GM23338 (cell line): ENCODE data around the gene COL9A1. TPM values are rescaled to one million over a fixed set of nuclear protein-coding genes. Genes with fewer than 3 reads are reported as not detected.

Experiments used
- ATAC-seq: fragments of 200-7000 bp; cut with Tn5 transposase; 3 replicates; pipeline ENCODE4 v1.9.1; 2020
- DNase-seq: peaks from one replicate; pipeline ENCODE4 v3.0.0-alpha.2; 2015; ENCODE audit warnings: low spot score
- H2AFZ ChIP-seq: fragments of 200-600 bp; sonication (generic); 2 replicates; pipeline ENCODE4 v1.8.0; 2016; ENCODE audit warnings: antibody characterized with exemption, mild to moderate bottlenecking, moderate library complexity
- H3F3A ChIP-seq: fragments of 200-600 bp; sonication (generic); replicated peaks from 2 replicates; pipeline ENCODE4 v1.8.0; 2017; ENCODE audit warnings: antibody characterized with exemption, mixed run types, low read depth
- H3K27ac ChIP-seq: fragments of 200-600 bp; sonication (generic); 2 replicates; pipeline ENCODE4 v1.6.1; 2016; ENCODE audit warnings: low read depth
- H3K27me3 ChIP-seq: fragments of 200-600 bp; sonication (generic); 2 replicates; pipeline ENCODE4 v1.8.0; 2016; ENCODE audit warnings: mild to moderate bottlenecking, mixed run types, moderate library complexity; ENCODE audit not compliant: insufficient read depth
- H3K36me3 ChIP-seq: fragments of 200-600 bp; sonication (generic); 2 replicates; pipeline ENCODE4 v1.8.0; 2016; ENCODE audit warnings: mild to moderate bottlenecking; ENCODE audit not compliant: insufficient read depth
- H3K4me1 ChIP-seq: fragments of 200-600 bp; sonication (generic); 2 replicates; pipeline ENCODE4 v1.8.0; 2016; ENCODE audit warnings: mild to moderate bottlenecking, moderate library complexity; ENCODE audit not compliant: insufficient read depth
- H3K4me2 ChIP-seq: fragments of 200-600 bp; sonication (generic); 2 replicates; pipeline ENCODE4 v1.7.1; 2017; ENCODE audit warnings: mixed run types
- H3K4me3 ChIP-seq: fragments of 200-600 bp; sonication (generic); 2 replicates; pipeline ENCODE4 v1.6.1; 2016; ENCODE audit warnings: mixed run types
- H3K79me2 ChIP-seq: fragments of 200-600 bp; sonication (generic); replicated peaks from 2 replicates; pipeline ENCODE4 v1.8.0; 2017; ENCODE audit warnings: mild to moderate bottlenecking; ENCODE audit not compliant: insufficient read depth
- H3K9me2 ChIP-seq: fragments of 200-600 bp; sonication (generic); 2 replicates; pipeline ENCODE4 v1.8.0; 2017; ENCODE audit not compliant: insufficient read depth
- H4K20me1 ChIP-seq: fragments of 200-600 bp; sonication (generic); replicated peaks from 2 replicates; pipeline ENCODE4 v1.8.0; 2017; ENCODE audit warnings: mild to moderate bottlenecking; ENCODE audit not compliant: insufficient read depth
- H3K27ac Mint-ChIP-seq: 2 replicates; pipeline ENCODE4 v1.8.0; 2020; ENCODE audit warnings: inconsistent platforms, mild to moderate bottlenecking, moderate library complexity, mixed read lengths
- H3K27me3 Mint-ChIP-seq: 3 replicates; pipeline ENCODE4 v1.8.0; 2022; ENCODE audit warnings: low read depth, mild to moderate bottlenecking, moderate library complexity, mixed read lengths, inconsistent platforms; ENCODE audit not compliant: insufficient read depth, poor library complexity
- H3K36me3 Mint-ChIP-seq: 3 replicates; pipeline ENCODE4 v1.8.0; 2021; ENCODE audit warnings: low read depth, mild to moderate bottlenecking, inconsistent platforms, moderate library complexity, mixed read lengths
- H3K4me1 Mint-ChIP-seq: 3 replicates; pipeline ENCODE4 v1.8.0; 2020; ENCODE audit warnings: mild to moderate bottlenecking, inconsistent platforms, mixed read lengths
- H3K4me3 Mint-ChIP-seq: 3 replicates; pipeline ENCODE4 v1.8.0; 2021; ENCODE audit warnings: moderate library complexity, mild to moderate bottlenecking, inconsistent platforms, mixed read lengths
- H3K9me3 Mint-ChIP-seq: 3 replicates; pipeline ENCODE4 v1.8.0; 2020; ENCODE audit warnings: moderate library complexity, mild to moderate bottlenecking, inconsistent platforms, mixed read lengths
- CREB1 ChIP-seq: fragments of 250-450 bp; sonication (Bioruptor Pico); IDR thresholded peaks from 2 replicates; pipeline ENCODE4 v1.5.0; 2020; ENCODE audit warnings: low read depth, mild to moderate bottlenecking, moderate library complexity
- CTCF ChIP-seq, 2 experiments: fragments of 200-600 bp in 1 of 2; sonication (generic) in 1 of 2; conservative IDR thresholded peaks; 2 replicates each; pipeline versions ENCODE4 v1.5.1 to v1.6.1; 2016 to 2017; ENCODE audit warnings: antibody characterized with exemption in 2 of 2, low read depth in 2 of 2, mild to moderate bottlenecking in 2 of 2, moderate library complexity in 1 of 2
- EZH2 ChIP-seq: fragments of 200-600 bp; sonication (generic); IDR thresholded peaks from one replicate; pipeline ENCODE4 v1.8.0; 2017; ENCODE audit warnings: antibody characterized with exemption, mild to moderate bottlenecking, low read depth; ENCODE audit not compliant: unreplicated experiment
- EZH2phosphoT487 ChIP-seq: fragments of 200-600 bp; sonication (generic); IDR thresholded peaks from one replicate; pipeline ENCODE4 v1.8.1; 2018; ENCODE audit warnings: antibody characterized with exemption; ENCODE audit not compliant: unreplicated experiment
- JUNB ChIP-seq: IDR thresholded peaks from one replicate; pipeline ENCODE4 v1.6.1; 2016; ENCODE audit warnings: antibody characterized with exemption; ENCODE audit not compliant: unreplicated experiment
- NANOG ChIP-seq: IDR thresholded peaks from 2 replicates; pipeline ENCODE4 v1.6.1; 2016; ENCODE audit warnings: antibody characterized with exemption, borderline replicate concordance
- POLR2AphosphoS5 ChIP-seq: IDR thresholded peaks from 2 replicates; pipeline ENCODE4 v1.6.1; 2016; ENCODE audit warnings: antibody characterized with exemption, low read depth
- STAT1 ChIP-seq: IDR thresholded peaks from one replicate; pipeline ENCODE4 v1.6.1; 2016; ENCODE audit warnings: antibody characterized with exemption; ENCODE audit not compliant: unreplicated experiment
- ZNF114 ChIP-seq: fragments of 250-450 bp; sonication (Bioruptor Pico); IDR thresholded peaks from 2 replicates; pipeline ENCODE4 v1.5.0; 2020; ENCODE audit warnings: mild to moderate bottlenecking, moderate library complexity
- ZNF331 ChIP-seq: fragments of 250-450 bp; sonication (Bioruptor Pico); IDR thresholded peaks from 2 replicates; pipeline ENCODE4 v1.5.0; 2020; ENCODE audit warnings: low read depth, mild to moderate bottlenecking, moderate library complexity
- polyA plus RNA-seq: library from polyadenylated mRNA; unstranded; fragments of >200 nt; fragmentation: Nextera tagmentation; extraction: Ambion mirVana; gene quantifications from 2 replicates; pipeline ENCODE4 v1.2.1, GENCODE V29; 2016
- total RNA-seq: library from RNA; depleted of rRNA; stranded (reverse); fragments of >200 nt; shearing (Covaris generic); gene quantifications from 2 replicates; pipeline ENCODE4 v1.2.3, GENCODE V29; 2014
- TF ChIP-seq, protein P1 (sequence below): fragments of 250-450 bp; sonication (Bioruptor Pico); IDR thresholded peaks from 2 replicates; pipeline ENCODE4 v1.5.0; 2020; ENCODE audit warnings: mild to moderate bottlenecking, moderate library complexity
- TF ChIP-seq, protein P2 (sequence below): IDR thresholded peaks from 2 replicates; pipeline ENCODE4 v1.6.1; 2016; ENCODE audit warnings: antibody characterized with exemption

Gene COL9A1
- total and polyA plus RNA-seq, 2 experiments from 2014 or later = 16.0 to 20.3 TPM

GRCh38 chr6:70236343-70236742, 66.5 kb downstream of the COL9A1 start:
- DNase-seq = no peak
- H3K36me3 Mint-ChIP-seq = peaks cover 3% of the 10 kb centered on the region; the same call in 1 of the 3 replicates
- peaks cover 2% of the 10 kb centered on the region; the same call in 2 of the 3 replicates for H3K4me1 Mint-ChIP-seq
- no peak overlapping the region for H3K27ac ChIP-seq
- H3F3A ChIP-seq = no peaks in the 10 kb centered on the region
- no peak for ATAC-seq
- H3K27ac Mint-ChIP-seq = no peak overlapping the region
- no peaks in the 10 kb centered on the region for H3K9me3 Mint-ChIP-seq
- TF ChIP-seq POLR2AphosphoS5 (no peak), STAT1 (no peak), CREB1 (CRISPR knock-in tag) (no peak)
- no peak overlapping the region for H3K4me3 Mint-ChIP-seq
- H3K27me3 ChIP-seq = no peaks in the 10 kb centered on the region
- no peak overlapping the region for H3K4me3 ChIP-seq
- H4K20me1 ChIP-seq = no peaks in the 10 kb centered on the region
- no peaks in the 10 kb centered on the region for H3K27me3 Mint-ChIP-seq
- H3K79me2 ChIP-seq = no peaks in the 10 kb centered on the region
- no peak overlapping the region for H3K4me2 ChIP-seq
- no peaks in the 10 kb centered on the region for H3K9me2 ChIP-seq
- no peaks in the 10 kb centered on the region for H3K4me1 ChIP-seq
- no peaks in the 10 kb centered on the region for H3K36me3 ChIP-seq
- no peak overlapping the region for H2AFZ ChIP-seq

GRCh38 chr6:70234561-70235236, 68.2 kb downstream of the COL9A1 start:
- Histone ChIP-seq H3K4me3 (no peak overlapping the region), H3K79me2 (no peaks in the 10 kb centered on the region), H3K27me3 (no peaks in the 10 kb centered on the region), H3K36me3 (no peaks in the 10 kb centered on the region), H3K4me1 (no peaks in the 10 kb centered on the region), H4K20me1 (no peaks in the 10 kb centered on the region), H3K9me2 (no peaks in the 10 kb centered on the region), H3F3A (no peaks in the 10 kb centered on the region), H3K27ac (no peak overlapping the region), H2AFZ (no peak overlapping the region), H3K4me2 (no peak overlapping the region)
- ATAC-seq (no peak), DNase-seq (no peak)
- no peak overlapping the region for H3K4me3 Mint-ChIP-seq
- no peaks in the 10 kb centered on the region for H3K27me3 Mint-ChIP-seq
- peaks cover 2% of the 10 kb centered on the region; the same call in 2 of the 3 replicates for H3K4me1 Mint-ChIP-seq
- no peak overlapping the region for H3K27ac Mint-ChIP-seq
- H3K9me3 Mint-ChIP-seq = no peaks in the 10 kb centered on the region
- peaks cover 3% of the 10 kb centered on the region; the same call in 1 of the 3 replicates for H3K36me3 Mint-ChIP-seq
- TF ChIP-seq EZH2phosphoT487 (no peak), CREB1 (CRISPR knock-in tag) (no peak), ZNF331 (no peak), JUNB (no peak), CTCF (conservative IDR thresholded peaks at IDR 0.05; ENCODE audit: low read depth in 2 of 2) (no peak), NANOG (no peak), ZNF114 (CRISPR knock-in tag) (no peak), POLR2AphosphoS5 (no peak), EZH2 (no peak)
- TF ChIP-seq, protein P1, sequence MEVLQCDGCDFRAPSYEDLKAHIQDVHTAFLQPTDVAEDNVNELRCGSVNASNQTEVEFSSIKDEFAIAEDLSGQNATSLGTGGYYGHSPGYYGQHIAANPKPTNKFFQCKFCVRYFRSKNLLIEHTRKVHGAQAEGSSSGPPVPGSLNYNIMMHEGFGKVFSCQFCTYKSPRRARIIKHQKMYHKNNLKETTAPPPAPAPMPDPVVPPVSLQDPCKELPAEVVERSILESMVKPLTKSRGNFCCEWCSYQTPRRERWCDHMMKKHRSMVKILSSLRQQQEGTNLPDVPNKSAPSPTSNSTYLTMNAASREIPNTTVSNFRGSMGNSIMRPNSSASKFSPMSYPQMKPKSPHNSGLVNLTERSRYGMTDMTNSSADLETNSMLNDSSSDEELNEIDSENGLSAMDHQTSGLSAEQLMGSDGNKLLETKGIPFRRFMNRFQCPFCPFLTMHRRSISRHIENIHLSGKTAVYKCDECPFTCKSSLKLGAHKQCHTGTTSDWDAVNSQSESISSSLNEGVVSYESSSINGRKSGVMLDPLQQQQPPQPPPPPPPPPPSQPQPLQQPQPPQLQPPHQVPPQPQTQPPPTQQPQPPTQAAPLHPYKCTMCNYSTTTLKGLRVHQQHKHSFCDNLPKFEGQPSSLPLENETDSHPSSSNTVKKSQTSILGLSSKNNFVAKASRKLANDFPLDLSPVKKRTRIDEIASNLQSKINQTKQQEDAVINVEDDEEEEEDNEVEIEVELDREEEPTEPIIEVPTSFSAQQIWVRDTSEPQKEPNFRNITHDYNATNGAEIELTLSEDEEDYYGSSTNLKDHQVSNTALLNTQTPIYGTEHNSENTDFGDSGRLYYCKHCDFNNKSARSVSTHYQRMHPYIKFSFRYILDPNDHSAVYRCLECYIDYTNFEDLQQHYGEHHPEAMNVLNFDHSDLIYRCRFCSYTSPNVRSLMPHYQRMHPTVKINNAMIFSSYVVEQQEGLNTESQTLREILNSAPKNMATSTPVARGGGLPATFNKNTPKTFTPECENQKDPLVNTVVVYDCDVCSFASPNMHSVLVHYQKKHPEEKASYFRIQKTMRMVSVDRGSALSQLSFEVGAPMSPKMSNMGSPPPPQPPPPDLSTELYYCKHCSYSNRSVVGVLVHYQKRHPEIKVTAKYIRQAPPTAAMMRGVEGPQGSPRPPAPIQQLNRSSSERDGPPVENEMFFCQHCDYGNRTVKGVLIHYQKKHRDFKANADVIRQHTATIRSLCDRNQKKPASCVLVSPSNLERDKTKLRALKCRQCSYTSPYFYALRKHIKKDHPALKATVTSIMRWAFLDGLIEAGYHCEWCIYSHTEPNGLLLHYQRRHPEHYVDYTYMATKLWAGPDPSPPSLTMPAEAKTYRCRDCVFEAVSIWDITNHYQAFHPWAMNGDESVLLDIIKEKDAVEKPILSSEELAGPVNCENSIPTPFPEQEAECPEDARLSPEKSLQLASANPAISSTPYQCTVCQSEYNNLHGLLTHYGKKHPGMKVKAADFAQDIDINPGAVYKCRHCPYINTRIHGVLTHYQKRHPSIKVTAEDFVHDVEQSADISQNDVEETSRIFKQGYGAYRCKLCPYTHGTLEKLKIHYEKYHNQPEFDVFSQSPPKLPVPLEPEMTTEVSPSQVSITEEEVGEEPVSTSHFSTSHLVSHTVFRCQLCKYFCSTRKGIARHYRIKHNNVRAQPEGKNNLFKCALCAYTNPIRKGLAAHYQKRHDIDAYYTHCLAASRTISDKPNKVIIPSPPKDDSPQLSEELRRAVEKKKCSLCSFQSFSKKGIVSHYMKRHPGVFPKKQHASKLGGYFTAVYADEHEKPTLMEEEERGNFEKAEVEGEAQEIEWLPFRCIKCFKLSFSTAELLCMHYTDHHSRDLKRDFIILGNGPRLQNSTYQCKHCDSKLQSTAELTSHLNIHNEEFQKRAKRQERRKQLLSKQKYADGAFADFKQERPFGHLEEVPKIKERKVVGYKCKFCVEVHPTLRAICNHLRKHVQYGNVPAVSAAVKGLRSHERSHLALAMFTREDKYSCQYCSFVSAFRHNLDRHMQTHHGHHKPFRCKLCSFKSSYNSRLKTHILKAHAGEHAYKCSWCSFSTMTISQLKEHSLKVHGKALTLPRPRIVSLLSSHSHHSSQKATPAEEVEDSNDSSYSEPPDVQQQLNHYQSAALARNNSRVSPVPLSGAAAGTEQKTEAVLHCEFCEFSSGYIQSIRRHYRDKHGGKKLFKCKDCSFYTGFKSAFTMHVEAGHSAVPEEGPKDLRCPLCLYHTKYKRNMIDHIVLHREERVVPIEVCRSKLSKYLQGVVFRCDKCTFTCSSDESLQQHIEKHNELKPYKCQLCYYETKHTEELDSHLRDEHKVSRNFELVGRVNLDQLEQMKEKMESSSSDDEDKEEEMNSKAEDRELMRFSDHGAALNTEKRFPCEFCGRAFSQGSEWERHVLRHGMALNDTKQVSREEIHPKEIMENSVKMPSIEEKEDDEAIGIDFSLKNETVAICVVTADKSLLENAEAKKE (CRISPR knock-in tag) = no peak
- TF ChIP-seq, protein P2, sequence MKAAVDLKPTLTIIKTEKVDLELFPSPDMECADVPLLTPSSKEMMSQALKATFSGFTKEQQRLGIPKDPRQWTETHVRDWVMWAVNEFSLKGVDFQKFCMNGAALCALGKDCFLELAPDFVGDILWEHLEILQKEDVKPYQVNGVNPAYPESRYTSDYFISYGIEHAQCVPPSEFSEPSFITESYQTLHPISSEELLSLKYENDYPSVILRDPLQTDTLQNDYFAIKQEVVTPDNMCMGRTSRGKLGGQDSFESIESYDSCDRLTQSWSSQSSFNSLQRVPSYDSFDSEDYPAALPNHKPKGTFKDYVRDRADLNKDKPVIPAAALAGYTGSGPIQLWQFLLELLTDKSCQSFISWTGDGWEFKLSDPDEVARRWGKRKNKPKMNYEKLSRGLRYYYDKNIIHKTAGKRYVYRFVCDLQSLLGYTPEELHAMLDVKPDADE = no peak
